A673 (cell line): ENCODE data around the gene PFKFB2. TPM values are rescaled to one million over a fixed set of nuclear protein-coding genes. Genes with fewer than 3 reads are reported as not detected.

Source experiments
- BruUV-seq: library from RNA; stranded (reverse); fragments of 400-500 nt; replicated peaks from 2 replicates; lab custom pipeline; 2021; lab: Mats Ljungman, UMichigan
- CTCF ChIA-PET: fragments of 300-600 bp; sonication (Branson Sonifier 250); formaldehyde crosslinking; loops from one replicate; lab custom pipeline; 2022; ENCODE audit warnings: antibody characterized with exemption; lab: Charles Lee
- POLR2A ChIA-PET: fragments of 300-600 bp; sonication (Branson Sonifier 250); formaldehyde crosslinking; loops from one replicate; lab custom pipeline; 2022; ENCODE audit warnings: antibody characterized with exemption; ENCODE audit not compliant: low non-redundant PET; lab: Charles Lee
- DNase-seq: peaks from one replicate; pipeline ENCODE4 v3.0.0-alpha.2; 2015; ENCODE audit warnings: low spot score
- H3K27ac ChIP-seq: fragments of 200-600 bp; sonication (generic); 2 replicates; pipeline ENCODE4 v1.5.1; 2016; ENCODE audit warnings: mixed run types, low read depth, mild to moderate bottlenecking, mixed read lengths, antibody characterized with exemption, low read length; ENCODE audit not compliant: poor library complexity, severe bottlenecking
- H3K27me3 ChIP-seq: fragments of 200-600 bp; sonication (generic); replicated peaks from 2 replicates; pipeline ENCODE4 v1.6.1; 2017; ENCODE audit warnings: mixed run types, low read depth, mild to moderate bottlenecking, mixed read lengths, antibody characterized with exemption, low read length; ENCODE audit not compliant: insufficient read depth, poor library complexity
- H3K36me3 ChIP-seq: fragments of 200-600 bp; sonication (generic); 2 replicates; pipeline ENCODE4 v1.6.1; 2016; ENCODE audit warnings: mixed run types, mild to moderate bottlenecking, mixed read lengths, antibody characterized with exemption, low read length; ENCODE audit not compliant: insufficient read depth, poor library complexity, severe bottlenecking
- H3K4me1 ChIP-seq: fragments of 200-600 bp; sonication (generic); 2 replicates; pipeline ENCODE4 v1.6.1; 2017; ENCODE audit warnings: mixed run types, mild to moderate bottlenecking, mixed read lengths, antibody characterized with exemption, low read length; ENCODE audit not compliant: insufficient read depth, poor library complexity, severe bottlenecking
- H3K4me3 ChIP-seq: fragments of 200-600 bp; sonication (generic); 2 replicates; pipeline ENCODE4 v1.5.1; 2016; ENCODE audit warnings: low read depth, mixed run types, mild to moderate bottlenecking, mixed read lengths, low read length; ENCODE audit not compliant: poor library complexity, severe bottlenecking
- H3K9me3 ChIP-seq: fragments of 200-600 bp; sonication (generic); 2 replicates; pipeline ENCODE4 v1.6.1; 2016; ENCODE audit warnings: mixed run types, low read depth, mild to moderate bottlenecking, mixed read lengths, antibody characterized with exemption, low read length; ENCODE audit not compliant: poor library complexity, severe bottlenecking
- CTCF ChIP-seq: fragments of 300-800, 200-600 bp; sonication (generic); conservative IDR thresholded peaks from 2 replicates; pipeline ENCODE4 v1.5.1; 2017; ENCODE audit warnings: low read depth, mild to moderate bottlenecking, antibody characterized with exemption, low read length, moderate library complexity, mixed read lengths
- EZH2 ChIP-seq: fragments of 200-600 bp; sonication (generic); IDR thresholded peaks from 2 replicates; pipeline ENCODE4 v1.6.1; 2017; ENCODE audit warnings: borderline replicate concordance, low read depth, mild to moderate bottlenecking, mixed read lengths, antibody characterized with exemption, low read length; ENCODE audit not compliant: poor library complexity, severe bottlenecking
- intact Hi-C: fragments of 100-400 bp; cut with micrococcal nuclease; formaldehyde crosslinking; loops from one replicate; pipeline ENCODE4 v1.10.0; 2022; ENCODE audit not compliant: unreplicated experiment
- total RNA-seq: library from RNA; stranded (reverse); gene quantifications from 2 replicates; pipeline ENCODE4 v1.2.3, GENCODE V29; 2021

The PFKFB2 gene
- total RNA-seq, 1 experiment from 2014 or later, result 7.6 TPM

DNA sequence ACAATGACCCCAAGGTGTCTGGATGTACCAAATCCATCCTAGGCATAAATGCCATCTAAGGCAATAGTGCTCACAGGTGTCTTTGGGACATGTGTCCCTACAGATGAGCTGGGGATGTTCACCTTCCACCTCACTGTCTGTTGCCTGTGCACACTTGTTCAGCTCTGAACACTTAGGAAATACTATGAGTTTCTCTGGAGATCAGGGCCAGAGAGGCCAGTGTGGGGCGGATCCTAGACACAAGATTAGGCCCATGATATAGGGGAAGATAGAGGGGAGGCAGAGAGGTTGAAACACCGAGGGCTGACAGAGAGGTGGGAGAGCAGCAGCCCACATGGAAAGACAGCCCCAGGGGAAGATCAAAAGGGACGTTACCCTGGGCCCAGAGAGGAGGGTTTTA is 46.2 kb upstream of the PFKFB2 start:
- Histone ChIP-seq H3K9me3 (no peaks in the 10 kb centered on the region), H3K27ac (no peak overlapping the region), H3K27me3 (peaks cover 10% of the 10 kb centered on the region), H3K4me3 (no peak overlapping the region), H3K4me1 (no peaks in the 10 kb centered on the region), H3K36me3 (no peaks in the 10 kb centered on the region)
- TF ChIP-seq CTCF (no peak), EZH2 (no peak)
- DNase-seq, result no peak
- intact Hi-C loops, result no loop called here
- ChIA-PET CTCF (no interaction called here), POLR2A (no interaction called here)
- BruUV-seq, result no TSS peak

- Histone ChIP-seq H3K9me3 (no peaks in the 10 kb centered on the region), H3K27ac (no peak overlapping the region), H3K4me1 (no peaks in the 10 kb centered on the region), H3K36me3 (no peaks in the 10 kb centered on the region), H3K27me3 (peaks cover 16% of the 10 kb centered on the region), H3K4me3 (no peak overlapping the region)
- no TSS peak for BruUV-seq
- intact Hi-C loops, result no loop called here
- POLR2A ChIA-PET, result no interaction called here
- DNase-seq, result peak; percentile 44
- CTCF ChIA-PET, result no interaction called here
- TF ChIP-seq CTCF (no peak), EZH2 (no peak)
Observed at GRCh38 chr1:207007352-207008033, 45.6 kb upstream of the PFKFB2 start.

GRCh38 chr1:207009182-207009850 is 43.8 kb upstream of the PFKFB2 start:
- Histone ChIP-seq H3K9me3 (no peaks in the 10 kb centered on the region), H3K27ac (no peak overlapping the region), H3K4me3 (no peak overlapping the region), H3K4me1 (no peaks in the 10 kb centered on the region), H3K36me3 (no peaks in the 10 kb centered on the region), H3K27me3 (peaks cover 31% of the 10 kb centered on the region)
- TF ChIP-seq EZH2, result no peak
- no peak for TF ChIP-seq CTCF
- intact Hi-C loops, result no loop called here
- CTCF ChIA-PET, result no interaction called here
- BruUV-seq, result no TSS peak
- DNase-seq, result no peak
- POLR2A ChIA-PET, result no interaction called here
